GM23338 (cell line): ENCODE measurements around the gene NINJ2.

Experiments
- CREB1 ChIP-seq: fragments of 250-450 bp; sonication (Bioruptor Pico); IDR thresholded peaks from 2 replicates; pipeline ENCODE4 v1.5.0; 2020; ENCODE audit warnings: low read depth, mild to moderate bottlenecking, moderate library complexity
- CTCF ChIP-seq, 2 experiments: fragments of 200-600 bp in 1 of 2; sonication (generic) in 1 of 2; conservative IDR thresholded peaks; 2 replicates each; pipeline versions ENCODE4 v1.5.1 to v1.6.1; 2016 to 2017; ENCODE audit warnings: antibody characterized with exemption in 2 of 2, low read depth in 2 of 2, mild to moderate bottlenecking in 2 of 2, moderate library complexity in 1 of 2
- ETS1 ChIP-seq: IDR thresholded peaks from 2 replicates; pipeline ENCODE4 v1.6.1; 2016; ENCODE audit warnings: antibody characterized with exemption
- EZH2 ChIP-seq: fragments of 200-600 bp; sonication (generic); IDR thresholded peaks from one replicate; pipeline ENCODE4 v1.8.0; 2017; ENCODE audit warnings: antibody characterized with exemption, mild to moderate bottlenecking, low read depth; ENCODE audit not compliant: unreplicated experiment
- EZH2phosphoT487 ChIP-seq: fragments of 200-600 bp; sonication (generic); IDR thresholded peaks from one replicate; pipeline ENCODE4 v1.8.1; 2018; ENCODE audit warnings: antibody characterized with exemption; ENCODE audit not compliant: unreplicated experiment
- NANOG ChIP-seq: IDR thresholded peaks from 2 replicates; pipeline ENCODE4 v1.6.1; 2016; ENCODE audit warnings: antibody characterized with exemption, borderline replicate concordance
- POLR2AphosphoS5 ChIP-seq: IDR thresholded peaks from 2 replicates; pipeline ENCODE4 v1.6.1; 2016; ENCODE audit warnings: antibody characterized with exemption, low read depth
- REST ChIP-seq: IDR thresholded peaks from one replicate; pipeline ENCODE4 v1.6.1; 2018; ENCODE audit warnings: antibody characterized with exemption; ENCODE audit not compliant: unreplicated experiment
- ZNF114 ChIP-seq: fragments of 250-450 bp; sonication (Bioruptor Pico); IDR thresholded peaks from 2 replicates; pipeline ENCODE4 v1.5.0; 2020; ENCODE audit warnings: mild to moderate bottlenecking, moderate library complexity
- ZNF331 ChIP-seq: fragments of 250-450 bp; sonication (Bioruptor Pico); IDR thresholded peaks from 2 replicates; pipeline ENCODE4 v1.5.0; 2020; ENCODE audit warnings: low read depth, mild to moderate bottlenecking, moderate library complexity

GRCh38 chr12:586318-587071, 76.8 kb downstream of the NINJ2 start:
- no peak for TF ChIP-seq CTCF (conservative IDR thresholded peaks at IDR 0.05; ENCODE audit: low read depth in 2 of 2)
- no peak for TF ChIP-seq ZNF114 (CRISPR knock-in tag)
- no peak for TF ChIP-seq EZH2
- no peak for TF ChIP-seq POLR2AphosphoS5
- TF ChIP-seq CREB1 (CRISPR knock-in tag) = no peak
- TF ChIP-seq EZH2phosphoT487 = no peak
- no peak for TF ChIP-seq REST
- no peak for TF ChIP-seq ZNF331 (CRISPR knock-in tag)
- TF ChIP-seq ETS1 = no peak
- no peak for TF ChIP-seq NANOG
